Vagina (tissue), 2 donors: Measurements from ENCODE around the gene EXOC6B. TPM values are rescaled to one million over a fixed set of nuclear protein-coding genes. Genes with fewer than 3 reads are reported as not detected.

Source experiments
- DNase-seq, 2 donors: peaks; one replicate each; pipeline ENCODE4 v3.0.0-alpha.2; 2017; ENCODE audit errors: extremely low spot score in 2 of 2
- H3K27ac ChIP-seq: fragments of 200-600 bp; sonication (generic); one replicate; pipeline ENCODE4 v1.5.1; 2019
- H3K27me3 ChIP-seq: fragments of 200-600 bp; sonication (generic); one replicate; pipeline ENCODE4 v1.5.1; 2019
- H3K36me3 ChIP-seq, 2 donors: fragments of 200-600 bp; sonication (generic); one replicate each; pipeline ENCODE4 v1.5.1; 2017 to 2019
- H3K4me1 ChIP-seq: fragments of 200-600 bp; sonication (generic); one replicate; pipeline ENCODE4 v1.5.1; 2019
- H3K4me3 ChIP-seq, 2 donors: fragments of 200-600 bp; sonication (generic); 1 replicate in 1 of 2; 2 replicates in 1 of 2; pipeline ENCODE4 v1.5.1; 2016 to 2019
- H3K9me3 ChIP-seq: fragments of 200-600 bp; sonication (generic); one replicate; pipeline ENCODE4 v1.5.1; 2019
- CTCF ChIP-seq, 3 experiments: fragments of 450-650 bp in 2 of 3; fragments of 200-600 bp in 1 of 3; sonication (generic) in 1 of 3; IDR thresholded peaks; one replicate each; pipeline ENCODE4 v1.5.1; 2017 to 2019; ENCODE audit warnings: antibody characterized with exemption in 3 of 3, mild to moderate bottlenecking in 2 of 3, moderate library complexity in 2 of 3
- POLR2A ChIP-seq, 2 donors: fragments of 450-650 bp; IDR thresholded peaks; one replicate each; pipeline ENCODE4 v1.6.1; 2017; ENCODE audit warnings: antibody characterized with exemption in 2 of 2, mild to moderate bottlenecking in 2 of 2, moderate library complexity in 2 of 2
- POLR2AphosphoS5 ChIP-seq, 2 donors: sonication (generic); formaldehyde crosslinking; IDR thresholded peaks; one replicate each; pipeline ENCODE4 v1.9.0; 2017; ENCODE audit warnings: antibody characterized with exemption in 2 of 2, mild to moderate bottlenecking in 2 of 2, low read depth in 1 of 2; ENCODE audit not compliant: insufficient read depth in 1 of 2
- intact Hi-C: fragments of 100-400 bp; cut with DNase I; formaldehyde crosslinking; loops from one replicate; pipeline ENCODE4 v1.15.1; 2023
- total RNA-seq: library from RNA; depleted of rRNA; stranded (reverse); fragments of >200 nt; gene quantifications from one replicate; pipeline ENCODE4 v1.2.3, GENCODE V29; 2016

The EXOC6B gene
- total RNA-seq, 1 donor from 2014 or later = 41.5 TPM

DNA sequence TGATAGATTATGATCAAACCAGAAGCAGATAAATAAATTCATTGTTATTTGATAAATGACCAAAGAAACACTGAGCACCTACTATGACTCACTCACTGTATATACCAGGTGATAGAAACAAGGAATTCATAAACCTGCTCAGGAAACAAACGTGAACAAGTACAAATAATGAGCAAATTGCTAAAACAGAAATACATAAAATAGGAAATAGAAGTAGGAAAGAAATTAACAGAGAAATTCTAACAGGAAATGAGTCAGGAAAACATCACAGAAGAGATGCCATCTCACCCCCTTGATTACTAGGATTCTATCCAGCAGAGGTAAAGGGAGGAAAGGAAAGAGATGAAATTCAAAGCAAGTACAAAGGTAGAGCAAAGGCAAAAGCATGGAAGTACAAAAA lies 31.3 kb downstream of the EXOC6B start:
- no peaks in the 10 kb centered on the region for H3K9me3 ChIP-seq
- no peak overlapping the region for H3K4me3 ChIP-seq
- H3K27ac ChIP-seq = no peak overlapping the region
- H3K36me3 ChIP-seq = no peaks in the 10 kb centered on the region
- H3K27me3 ChIP-seq = no peaks in the 10 kb centered on the region
- intact Hi-C loops = no loop called here
- H3K4me1 ChIP-seq = peaks cover 11% of the 10 kb centered on the region
- no peak for TF ChIP-seq POLR2A (IDR thresholded peaks at IDR 0.05)
- TF ChIP-seq POLR2AphosphoS5 (IDR thresholded peaks at IDR 0.05; ENCODE audit: insufficient read depth in 1 of 2, low read depth in 1 of 2) = no peak
- TF ChIP-seq CTCF (IDR thresholded peaks at IDR 0.05) = no peak
- DNase-seq = no peak

GRCh38 chr2:72793798-72794440 lies 31.9 kb downstream of the EXOC6B start:
- H3K27ac ChIP-seq = no peak overlapping the region
- intact Hi-C loops = no loop called here

DNA sequence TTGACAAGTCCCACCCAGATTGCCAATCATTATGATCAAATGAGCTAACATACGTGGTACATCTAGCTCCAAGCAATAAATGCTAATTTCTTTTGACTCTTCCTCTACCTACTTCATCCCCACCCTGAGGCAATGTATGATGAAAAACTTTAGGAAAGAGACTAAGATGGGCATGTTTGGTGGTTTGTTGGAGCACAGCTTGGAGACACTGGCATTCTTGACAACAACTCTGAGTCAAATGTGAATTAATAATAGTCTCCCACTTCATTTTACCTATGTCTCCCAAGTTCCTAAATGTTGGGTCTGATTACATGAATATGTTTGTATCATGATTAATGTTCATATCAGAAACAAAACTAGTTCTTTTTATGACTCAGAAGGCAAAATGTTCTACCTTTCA lies 36.6 kb downstream of the EXOC6B start:
- H3K36me3 ChIP-seq = no peaks in the 10 kb centered on the region
- H3K4me1 ChIP-seq = peaks cover 21% of the 10 kb centered on the region
- no peak for TF ChIP-seq CTCF (IDR thresholded peaks at IDR 0.05)
- no peak for TF ChIP-seq POLR2AphosphoS5 (IDR thresholded peaks at IDR 0.05; ENCODE audit: insufficient read depth in 1 of 2, low read depth in 1 of 2)
- TF ChIP-seq POLR2A (IDR thresholded peaks at IDR 0.05) = no peak
- DNase-seq = no peak
- H3K9me3 ChIP-seq = no peaks in the 10 kb centered on the region
- H3K27ac ChIP-seq = no peak overlapping the region
- H3K4me3 ChIP-seq = no peak overlapping the region
- no peaks in the 10 kb centered on the region for H3K27me3 ChIP-seq
- intact Hi-C loops = no loop called here

More at GRCh38 chr2:72793798-72794440, 31.9 kb downstream of the EXOC6B start:
- H3K9me3 ChIP-seq = no peaks in the 10 kb centered on the region
- no peaks in the 10 kb centered on the region for H3K27me3 ChIP-seq
- TF ChIP-seq POLR2AphosphoS5 (IDR thresholded peaks at IDR 0.05; ENCODE audit: insufficient read depth in 1 of 2, low read depth in 1 of 2) = no peak
- TF ChIP-seq POLR2A (IDR thresholded peaks at IDR 0.05) = no peak
- TF ChIP-seq CTCF (IDR thresholded peaks at IDR 0.05) = no peak
- no peak for DNase-seq
- no peaks in the 10 kb centered on the region for H3K36me3 ChIP-seq
- H3K4me3 ChIP-seq = no peak overlapping the region
- peaks cover 18% of the 10 kb centered on the region for H3K4me1 ChIP-seq

DNA sequence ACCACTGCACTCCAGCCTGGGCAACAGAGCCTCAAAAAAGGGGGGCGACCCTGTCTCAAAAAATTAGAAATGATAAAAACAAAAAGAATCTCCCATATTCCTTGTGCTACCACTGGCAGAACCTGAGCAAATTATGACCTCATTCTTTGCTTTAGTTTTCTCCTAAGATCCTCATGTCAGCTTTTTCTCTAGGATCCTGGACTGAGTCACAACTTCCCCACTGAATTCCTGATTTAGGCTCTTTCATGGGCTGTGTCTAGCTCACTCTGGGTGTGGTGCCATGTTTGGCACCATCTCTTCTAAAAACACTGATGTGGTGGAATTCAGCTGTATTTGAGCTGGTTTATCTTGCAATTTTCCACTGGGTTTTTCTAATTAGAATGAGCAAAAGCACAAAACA lies 37.1 kb downstream of the EXOC6B start:
- H3K27ac ChIP-seq = no peak overlapping the region
- H3K4me3 ChIP-seq = no peak overlapping the region
- H3K27me3 ChIP-seq = no peaks in the 10 kb centered on the region
- no peak for DNase-seq
- intact Hi-C loops = no loop called here
- TF ChIP-seq POLR2A (IDR thresholded peaks at IDR 0.05) (no peak), POLR2AphosphoS5 (IDR thresholded peaks at IDR 0.05; ENCODE audit: insufficient read depth in 1 of 2, low read depth in 1 of 2) (no peak), CTCF (IDR thresholded peaks at IDR 0.05) (no peak)
- no peaks in the 10 kb centered on the region for H3K9me3 ChIP-seq
- no peaks in the 10 kb centered on the region for H3K36me3 ChIP-seq
- H3K4me1 ChIP-seq = peaks cover 17% of the 10 kb centered on the region

DNA sequence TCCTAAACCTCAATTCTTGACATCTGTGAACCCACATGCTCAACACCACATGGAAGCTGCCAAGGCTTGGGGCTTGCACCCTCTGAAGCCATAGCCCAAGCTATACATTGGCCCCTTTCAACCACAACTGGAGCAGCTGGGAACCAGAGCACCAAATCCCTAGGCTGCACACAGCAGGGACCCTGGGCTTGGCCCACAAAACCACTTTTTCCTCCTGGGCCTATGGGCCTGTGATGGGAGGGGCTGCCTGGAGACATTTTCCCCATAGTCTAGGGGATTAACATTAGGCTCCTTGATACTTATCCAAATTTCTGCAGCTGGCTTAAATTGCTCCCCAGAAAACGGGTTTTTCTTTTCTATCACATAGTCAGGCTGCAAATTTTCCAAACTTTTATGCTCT lies 40.3 kb downstream of the EXOC6B start:
- Histone ChIP-seq H3K27ac (no peak overlapping the region), H3K27me3 (no peaks in the 10 kb centered on the region), H3K4me3 (no peak overlapping the region), H3K4me1 (peaks cover 29% of the 10 kb centered on the region), H3K36me3 (no peaks in the 10 kb centered on the region), H3K9me3 (no peaks in the 10 kb centered on the region)
- intact Hi-C loops = no loop called here
- TF ChIP-seq POLR2AphosphoS5 (IDR thresholded peaks at IDR 0.05; ENCODE audit: insufficient read depth in 1 of 2, low read depth in 1 of 2) (no peak), CTCF (IDR thresholded peaks at IDR 0.05) (no peak), POLR2A (IDR thresholded peaks at IDR 0.05) (no peak)
- no peak for DNase-seq
